Islet precursor cell (in vitro differentiated cells): Measurements from ENCODE around the gene INAFM1.

Experiments used
- DNase-seq: peaks from one replicate; pipeline ENCODE4 v3.0.0-alpha.2; 2018

The INAFM1 gene

DNA sequence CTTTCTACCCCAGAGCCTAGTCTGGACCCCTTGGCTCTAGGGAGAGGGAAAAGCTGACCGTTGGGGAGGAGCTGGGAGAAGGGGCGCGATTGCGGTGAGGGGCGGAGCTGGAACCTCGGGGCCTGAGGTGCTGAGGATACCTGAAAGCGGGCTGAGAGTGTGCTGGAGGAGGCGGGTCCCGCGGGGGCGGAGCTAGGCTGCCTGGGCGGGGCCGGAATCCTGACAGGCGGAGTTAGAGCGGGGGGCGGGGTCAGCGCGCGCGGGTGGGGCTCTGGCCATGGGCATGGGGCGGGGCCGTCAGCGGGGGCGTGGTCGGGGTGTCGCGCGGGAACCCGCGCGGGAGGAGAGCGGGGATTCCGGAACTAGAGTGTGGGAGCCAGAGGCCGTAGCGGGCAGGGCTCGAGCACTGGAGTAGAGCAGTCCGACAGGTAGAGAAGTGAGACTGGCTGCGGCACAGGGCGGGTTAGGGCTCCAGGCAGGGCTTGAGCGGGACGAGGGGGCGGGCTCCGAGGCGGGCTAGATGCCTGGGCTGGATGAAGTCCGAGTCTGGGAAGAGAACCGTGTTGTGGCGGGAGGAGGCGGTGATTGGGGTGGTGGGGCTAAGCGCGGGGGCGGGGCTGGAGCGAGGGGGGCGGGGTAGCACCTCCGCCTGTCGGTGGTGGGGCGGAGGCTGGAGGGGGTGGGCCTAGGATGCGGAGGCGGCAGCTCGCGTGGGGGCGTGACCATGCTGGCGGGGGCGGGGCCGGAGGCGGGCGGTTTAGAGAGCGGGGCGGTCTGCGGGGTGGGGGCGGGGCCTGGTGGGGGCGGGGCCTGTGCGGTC lies at the start of gene INAFM1:
TSS of gene INAFM1 (plus strand) at position 815 of the 820 bp plus-strand sequence. CDS start 35 bp downstream, outside the sequence.
- peak; percentile 99 for DNase-seq

DNA sequence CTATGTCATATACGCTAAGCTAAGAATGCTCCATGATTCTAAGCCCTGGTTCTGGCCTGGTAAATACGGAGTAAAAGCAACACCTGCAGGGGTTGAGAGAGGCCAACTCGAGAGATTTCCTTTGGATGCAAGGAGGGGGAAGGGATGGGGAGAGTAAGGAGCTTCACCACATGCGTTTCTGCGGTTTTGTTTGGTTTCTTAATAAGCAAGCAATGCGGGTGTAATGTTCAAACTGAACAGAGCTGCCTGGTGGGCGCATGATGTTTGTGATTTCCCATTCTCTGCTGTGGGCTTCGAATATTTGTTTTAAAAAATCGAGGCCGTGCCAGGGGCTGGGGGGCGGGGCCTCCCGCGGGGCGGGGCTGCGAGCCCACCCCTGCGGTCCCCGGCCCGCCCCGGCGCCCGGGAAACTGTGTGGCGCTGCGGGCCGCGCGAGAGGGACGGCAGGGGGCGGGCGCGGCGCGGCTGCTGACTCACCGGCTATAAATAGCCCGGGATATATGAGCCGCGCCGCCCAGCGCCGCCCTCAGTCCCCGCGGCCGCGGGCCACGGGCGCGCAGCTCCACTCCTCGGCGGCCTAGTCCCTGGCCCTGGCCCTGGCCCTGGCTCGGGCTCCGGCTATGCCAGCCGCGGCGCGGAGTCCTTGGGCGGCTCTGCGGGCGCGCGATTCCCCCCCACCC lies 48.8 kb upstream of the INAFM1 start:
- peak; percentile 92 for DNase-seq

DNA sequence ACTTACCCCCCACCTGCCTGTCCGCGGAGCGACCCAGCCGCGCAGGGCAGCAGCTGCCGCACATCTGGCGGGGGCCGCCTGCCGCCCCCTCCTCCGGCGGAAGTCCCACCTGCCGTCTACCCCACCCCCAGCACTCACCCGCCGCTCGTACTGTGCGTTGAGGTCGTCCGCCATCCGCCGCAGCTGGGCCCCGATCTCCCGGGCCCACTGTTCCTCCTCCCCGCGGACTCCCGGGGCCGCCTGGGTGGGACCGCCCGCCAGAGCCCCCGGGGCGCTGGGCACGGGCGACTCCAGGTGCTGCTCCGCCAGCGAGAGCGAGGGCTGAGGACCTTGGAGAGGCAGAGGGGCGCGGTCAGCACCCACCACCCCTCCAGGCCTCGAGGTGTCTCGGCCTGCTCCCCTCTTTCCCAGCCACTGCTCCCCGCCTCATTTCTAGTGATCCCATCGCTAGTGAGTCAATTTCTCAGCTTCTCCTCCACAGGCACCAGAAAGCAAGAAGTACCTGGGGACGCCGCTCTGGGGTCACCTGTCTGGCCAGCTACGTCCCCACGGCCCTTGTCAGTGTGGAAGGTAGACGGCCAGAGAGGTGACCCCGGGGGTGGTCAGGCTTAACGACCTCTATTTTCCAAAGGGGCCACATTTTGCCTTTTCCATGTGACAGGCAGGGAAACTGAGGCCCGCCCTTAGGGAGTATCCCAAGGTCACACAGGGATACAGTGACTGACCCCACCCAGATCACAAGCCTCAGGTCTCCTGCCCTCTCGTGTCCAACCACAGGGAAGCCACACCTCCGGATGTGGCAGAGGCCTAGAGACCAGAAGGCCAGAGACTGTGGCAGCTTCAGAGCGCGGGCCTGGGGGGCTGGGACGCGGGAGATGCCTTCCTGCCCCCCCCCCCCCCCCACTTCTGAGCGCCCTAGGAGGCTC lies 48.0 kb upstream of the INAFM1 start:
- DNase-seq: peak; percentile 92

GRCh38 chr19:47227352-47228167 lies 47.1 kb upstream of the INAFM1 start:
- DNase-seq: peak; percentile 99

GRCh38 chr19:47228168-47228936 lies 46.3 kb upstream of the INAFM1 start:
- DNase-seq: peak; percentile 85

DNA sequence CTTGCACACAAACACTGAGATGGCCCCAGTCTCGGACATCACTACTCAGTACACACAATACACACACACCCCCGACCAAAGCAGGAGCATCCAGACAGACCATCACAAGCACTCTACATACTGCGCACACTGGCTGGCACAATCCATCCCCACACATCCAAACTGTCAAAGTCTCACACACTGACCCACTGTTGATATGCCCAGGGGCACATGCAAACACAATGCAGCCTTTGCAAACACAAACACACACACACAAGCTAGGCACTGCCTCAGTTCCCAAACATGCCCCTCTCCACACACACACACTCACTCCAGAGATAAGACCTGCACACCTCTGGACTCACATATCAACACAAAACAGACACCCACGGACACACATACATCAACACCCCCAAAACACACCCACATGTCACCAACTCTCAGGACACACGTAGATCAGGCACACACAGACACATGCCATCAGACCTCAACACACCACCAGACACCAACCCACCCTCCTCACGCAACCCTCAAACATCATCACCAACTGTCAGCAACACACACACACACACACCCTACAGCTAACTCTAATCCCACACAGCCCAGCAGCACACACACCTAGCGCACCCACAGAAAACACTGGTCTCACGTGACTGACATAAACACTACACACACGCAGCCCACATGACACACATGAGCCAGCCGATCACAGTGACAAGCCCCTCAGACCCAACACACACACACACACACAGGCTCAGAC lies 45.6 kb upstream of the INAFM1 start:
- DNase-seq: no peak

GRCh38 chr19:47229676-47230053 lies 45.0 kb upstream of the INAFM1 start:
- DNase-seq: peak; percentile 65

DNA sequence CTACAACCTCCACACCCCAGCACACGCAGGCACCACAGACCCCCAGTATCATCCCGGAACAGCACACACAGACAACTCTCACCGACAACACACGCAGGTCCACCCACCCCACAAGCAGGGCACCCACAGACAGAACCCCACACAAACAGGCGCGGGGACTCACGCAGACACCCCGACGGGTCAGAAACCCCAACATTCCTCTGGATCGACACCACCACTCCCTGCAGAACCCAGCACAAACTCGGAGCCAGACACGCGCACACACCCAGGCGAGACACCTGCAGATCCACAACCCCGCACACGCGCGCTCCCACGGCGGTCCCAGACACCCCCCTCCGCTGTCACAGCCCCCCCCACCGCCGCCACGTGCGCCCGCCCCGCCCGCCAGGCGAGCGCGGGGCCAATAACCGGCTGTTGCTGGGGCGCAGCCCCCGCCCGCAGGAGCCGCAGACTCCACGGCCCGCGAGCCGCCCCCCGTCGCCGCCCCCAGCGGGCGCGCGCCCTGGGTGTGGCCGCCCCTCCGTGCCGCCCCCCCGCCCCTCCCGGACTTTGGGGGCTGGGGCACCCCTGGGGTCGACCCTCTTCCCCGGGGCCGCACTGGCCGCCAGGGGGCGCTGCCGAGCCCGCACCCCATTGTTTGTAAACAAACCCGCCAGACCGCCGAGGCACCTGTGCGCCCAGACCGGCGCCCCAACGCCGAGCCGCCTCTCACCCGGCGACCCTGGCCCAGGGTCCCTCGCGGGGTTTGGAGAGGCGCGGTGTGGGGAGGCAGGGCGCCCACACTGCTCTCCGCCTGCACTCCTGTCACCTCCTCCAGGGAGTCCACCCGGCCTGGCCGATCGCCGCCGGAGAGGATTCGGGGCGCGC lies 44.4 kb upstream of the INAFM1 start:
- peak; percentile 72 for DNase-seq

DNA sequence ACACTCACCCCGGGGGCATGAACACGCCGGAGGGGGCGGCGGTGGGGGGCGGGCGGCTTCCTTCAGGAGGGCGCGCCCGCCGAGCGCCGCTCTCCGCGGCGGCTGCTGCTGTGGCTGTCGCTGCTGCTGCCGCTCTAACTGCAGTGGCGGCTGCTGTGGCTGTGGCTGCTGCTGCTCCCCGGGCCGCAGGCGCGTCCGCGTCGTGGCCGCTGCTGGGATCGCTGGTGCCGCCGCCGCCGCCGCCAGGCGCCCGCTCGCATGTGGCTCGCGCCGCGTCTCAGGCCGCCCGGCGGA lies 43.8 kb upstream of the INAFM1 start, which contains the start of gene BBC3:
TSS of gene BBC3 (minus strand) at position 279 of the 294 bp plus-strand sequence. CDS start 2,768 bp downstream, outside the sequence.
- DNase-seq: no peak

DNA sequence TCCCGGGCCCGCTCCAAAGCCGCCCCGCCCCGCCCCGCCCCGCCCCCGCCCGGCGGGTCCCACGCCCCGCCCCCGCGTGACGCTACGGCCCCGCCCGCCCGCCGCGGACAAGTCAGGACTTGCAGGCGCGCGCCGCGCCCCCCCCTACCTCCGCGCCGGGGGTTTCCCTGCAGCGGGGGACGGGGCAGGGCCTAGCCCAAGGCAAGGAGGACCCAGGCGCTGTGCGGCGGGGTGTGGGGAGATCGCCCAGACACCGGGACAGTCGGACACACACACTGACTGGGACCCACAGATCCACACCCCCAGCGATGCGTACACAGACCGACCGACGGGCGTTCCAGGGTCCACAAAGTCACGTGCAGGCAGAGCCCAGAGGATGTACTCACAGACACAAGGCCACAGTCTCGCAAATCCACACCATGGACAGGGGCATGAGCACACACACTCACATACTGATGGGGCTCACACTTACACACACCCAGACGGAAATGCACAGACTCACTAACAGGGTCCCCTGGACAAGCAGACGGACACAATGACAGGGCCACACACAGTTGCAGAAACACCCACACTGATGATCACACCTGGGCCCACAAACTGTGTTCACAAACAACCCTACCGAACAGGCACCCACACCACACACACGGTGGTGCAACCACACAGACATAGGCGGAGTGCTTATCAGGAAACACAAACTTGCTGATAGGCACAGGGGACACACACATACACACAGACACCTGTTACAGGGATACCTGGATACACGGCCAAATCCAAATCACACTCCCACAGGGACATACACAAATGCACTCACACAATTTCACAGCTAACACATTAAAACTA lies 43.2 kb upstream of the INAFM1 start:
- DNase-seq: peak; percentile 97

DNA sequence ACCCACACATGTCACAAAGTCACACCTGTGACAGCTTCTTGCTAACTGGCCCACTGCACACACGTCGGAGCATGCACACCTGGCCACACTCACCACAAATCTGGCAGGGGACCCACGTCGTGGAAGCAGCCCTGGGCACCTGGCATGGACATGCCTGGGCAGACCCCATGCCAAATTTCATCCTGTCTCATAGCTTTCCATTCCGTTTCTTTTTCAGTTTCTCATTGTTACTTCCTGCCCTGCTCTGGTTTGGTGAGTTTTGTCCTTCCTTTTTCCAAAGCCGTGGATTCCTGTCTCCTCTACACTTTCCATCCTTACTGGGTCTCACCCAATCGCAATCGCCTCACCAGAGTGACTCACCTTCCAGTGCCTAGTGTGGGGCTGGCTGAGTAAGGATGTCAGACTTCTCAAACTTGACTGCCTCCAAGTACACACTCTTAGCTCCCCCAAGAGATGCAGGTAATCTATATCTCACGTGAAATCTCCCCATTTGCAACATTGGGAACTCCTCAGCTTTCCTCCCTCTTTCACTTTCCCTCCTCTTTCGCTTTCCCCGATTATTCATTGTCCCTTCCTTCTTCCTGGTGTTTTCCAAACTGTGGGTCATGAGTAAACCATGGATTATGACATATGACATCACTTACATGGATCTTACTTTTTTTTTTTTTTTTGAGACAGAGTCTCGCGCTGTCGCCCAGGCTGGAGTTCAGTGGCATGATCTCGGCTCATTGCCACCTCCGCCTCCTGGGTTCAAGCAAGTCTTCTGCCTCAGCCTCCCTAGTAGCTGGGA lies 42.1 kb upstream of the INAFM1 start:
- peak; percentile 70 for DNase-seq

DNA sequence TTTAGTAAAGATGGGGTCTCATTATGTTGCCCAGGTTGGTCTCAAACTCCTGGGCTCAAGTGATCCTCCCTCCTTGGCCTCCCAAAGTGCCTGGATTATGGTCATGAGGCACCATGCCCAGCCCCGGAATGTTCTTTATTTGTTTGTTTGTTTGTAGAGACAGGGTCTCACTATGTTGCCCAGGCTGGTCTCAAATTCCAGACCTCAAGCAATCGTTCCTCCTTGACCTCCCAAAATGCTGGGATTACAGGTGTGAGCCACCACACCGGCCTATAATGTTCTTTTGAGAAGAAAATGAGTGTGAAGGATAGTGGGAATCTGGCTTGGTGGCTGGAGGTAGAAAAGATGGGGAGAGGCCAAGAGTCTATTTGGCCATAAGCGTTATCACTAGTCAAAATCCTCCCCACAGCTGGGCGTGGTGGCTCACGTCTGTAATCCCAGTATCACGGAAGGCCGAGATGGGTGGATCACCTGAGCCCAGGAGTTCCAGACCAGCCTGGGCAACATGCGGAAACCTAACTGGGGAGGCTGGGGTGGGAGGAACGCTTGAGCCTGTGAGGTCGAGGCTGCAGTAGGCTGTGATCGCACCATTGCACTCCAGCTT lies 38.5 kb upstream of the INAFM1 start:
- no peak for DNase-seq

DNA sequence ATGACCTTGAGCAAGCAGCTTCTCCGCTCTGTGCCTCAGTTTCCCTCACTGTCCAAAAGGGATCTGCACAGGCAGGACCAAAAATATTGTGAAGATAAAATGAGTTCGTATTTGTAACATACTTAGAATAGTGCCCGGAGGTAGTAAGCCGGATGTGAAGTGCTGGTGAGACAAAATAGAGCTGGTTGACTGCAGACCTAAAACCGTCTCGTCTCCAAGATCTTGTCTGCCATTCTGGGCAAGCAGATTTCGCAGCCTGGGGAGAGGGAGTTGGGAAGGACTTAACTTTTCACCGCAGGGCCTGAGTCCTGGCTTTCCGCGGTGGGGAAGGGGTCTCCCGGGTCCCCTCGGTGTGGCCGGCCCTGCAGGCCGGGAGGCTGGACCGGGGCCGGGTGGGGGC lies 35.5 kb upstream of the INAFM1 start:
- DNase-seq: no peak

- DNase-seq: peak; percentile 70
Measured at GRCh38 chr19:47239610-47240296, 34.9 kb upstream of the INAFM1 start.

DNA sequence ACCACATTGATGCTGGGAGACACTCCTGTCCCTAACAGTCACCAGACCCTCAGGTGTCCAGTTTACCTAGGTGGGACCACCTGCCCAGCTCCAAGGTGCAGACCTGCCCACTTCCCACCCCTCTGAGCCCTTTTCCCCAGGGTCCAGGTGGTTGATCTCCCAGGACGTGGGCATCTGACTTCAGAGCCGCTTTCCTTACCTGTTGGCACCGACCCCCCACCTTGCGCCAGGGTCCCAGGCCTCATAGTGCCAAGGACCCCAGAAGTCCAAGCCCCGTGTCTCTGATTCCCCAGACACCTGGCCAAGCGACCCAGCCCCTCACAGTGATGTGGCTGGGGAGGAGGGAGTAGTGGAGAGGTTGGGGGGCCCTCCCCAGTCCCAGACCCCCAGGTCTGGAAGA lies 34.1 kb upstream of the INAFM1 start:
- DNase-seq: no peak

- peak; percentile 97 for DNase-seq
Measured at GRCh38 chr19:47240996-47241918, 33.4 kb upstream of the INAFM1 start.
